DND-41 (cell line): ENCODE measurements around the gene CHN2.

Experiments used
- ATAC-seq: fragments of 200-7000 bp; cut with Tn5 transposase; 3 replicates; pipeline ENCODE4 v1.9.1; 2021; ENCODE audit warnings: low read depth; ENCODE audit not compliant: insufficient read depth
- DNase-seq: peaks from one replicate; pipeline ENCODE4 v3.0.0-alpha.2; 2020
- H2AFZ ChIP-seq: 2 replicates; pipeline ENCODE4 v1.6.0; 2012; ENCODE audit warnings: low read depth, low read length
- H3K27ac ChIP-seq: 2 replicates; pipeline ENCODE4 v1.5.1; 2012; ENCODE audit warnings: low read length, inconsistent platforms
- H3K27me3 ChIP-seq: fragments of 200-600 bp; sonication (generic); 2 replicates; pipeline ENCODE4 v1.6.0; 2012; ENCODE audit warnings: low read length, mild to moderate bottlenecking, inconsistent platforms; ENCODE audit not compliant: insufficient read depth, poor library complexity
- H3K36me3 ChIP-seq: 2 replicates; pipeline ENCODE4 v1.5.1; 2012; ENCODE audit warnings: low read length, inconsistent platforms; ENCODE audit not compliant: insufficient read depth
- H3K4me1 ChIP-seq: 2 replicates; pipeline ENCODE4 v1.5.1; 2012; ENCODE audit warnings: mild to moderate bottlenecking, low read length; ENCODE audit not compliant: insufficient read depth
- H3K4me2 ChIP-seq: 2 replicates; pipeline ENCODE4 v1.6.0; 2012; ENCODE audit warnings: mild to moderate bottlenecking, moderate library complexity, low read length, inconsistent platforms; ENCODE audit not compliant: insufficient read depth
- H3K4me3 ChIP-seq, 2 experiments: fragments of 200-600 bp in 1 of 2; shearing (Covaris generic) in 1 of 2; 2 replicates each; pipeline ENCODE4 v1.5.1; 2012 to 2016; ENCODE audit warnings: inconsistent platforms in 2 of 2, low read length in 2 of 2, mild to moderate bottlenecking in 2 of 2, low read depth in 1 of 2, moderate library complexity in 1 of 2
- H3K79me2 ChIP-seq: 2 replicates; pipeline ENCODE4 v1.6.0; 2012; ENCODE audit warnings: low read length, inconsistent platforms; ENCODE audit not compliant: insufficient read depth
- H3K9ac ChIP-seq: 2 replicates; pipeline ENCODE4 v1.6.0; 2012; ENCODE audit warnings: low read depth, mild to moderate bottlenecking, inconsistent platforms, low read length, moderate library complexity
- H3K9me3 ChIP-seq: 2 replicates; pipeline ENCODE4 v1.5.1; 2012; ENCODE audit warnings: low read length, moderate library complexity, mild to moderate bottlenecking, inconsistent platforms; ENCODE audit not compliant: insufficient read depth, severe bottlenecking
- H4K20me1 ChIP-seq: 2 replicates; pipeline ENCODE4 v1.6.0; 2012; ENCODE audit warnings: low read length; ENCODE audit not compliant: insufficient read depth
- CTCF ChIP-seq: IDR thresholded peaks from 2 replicates; pipeline ENCODE4 v1.5.1; 2012; ENCODE audit warnings: borderline replicate concordance, low read length, moderate library complexity, mild to moderate bottlenecking; ENCODE audit not compliant: poor library complexity, severe bottlenecking; ENCODE audit errors: extremely low read depth
- EZH2 ChIP-seq: IDR thresholded peaks from 3 replicates; pipeline ENCODE4 v1.6.1; 2012; ENCODE audit warnings: borderline replicate concordance, low read depth, mild to moderate bottlenecking, moderate library complexity, low read length, inconsistent platforms; ENCODE audit not compliant: severe bottlenecking

CHN2 gene

GRCh38 chr7:29429401-29429800, 234.8 kb downstream of the CHN2 start:
- no peak overlapping the region for H3K27ac ChIP-seq
- H3K4me1 ChIP-seq = no peaks in the 10 kb centered on the region
- H3K27me3 ChIP-seq = no peaks in the 10 kb centered on the region
- H4K20me1 ChIP-seq = no peaks in the 10 kb centered on the region
- H3K4me3 ChIP-seq = no peak overlapping the region
- no peak overlapping the region for H3K4me2 ChIP-seq
- no peak overlapping the region for H2AFZ ChIP-seq
- no peak overlapping the region for H3K9ac ChIP-seq
- no peaks in the 10 kb centered on the region for H3K36me3 ChIP-seq
- DNase-seq = no peak
- ATAC-seq = no peak
- TF ChIP-seq EZH2 = no peak
- no peak for TF ChIP-seq CTCF
- no peaks in the 10 kb centered on the region for H3K79me2 ChIP-seq
- H3K9me3 ChIP-seq = no peaks in the 10 kb centered on the region

DNA sequence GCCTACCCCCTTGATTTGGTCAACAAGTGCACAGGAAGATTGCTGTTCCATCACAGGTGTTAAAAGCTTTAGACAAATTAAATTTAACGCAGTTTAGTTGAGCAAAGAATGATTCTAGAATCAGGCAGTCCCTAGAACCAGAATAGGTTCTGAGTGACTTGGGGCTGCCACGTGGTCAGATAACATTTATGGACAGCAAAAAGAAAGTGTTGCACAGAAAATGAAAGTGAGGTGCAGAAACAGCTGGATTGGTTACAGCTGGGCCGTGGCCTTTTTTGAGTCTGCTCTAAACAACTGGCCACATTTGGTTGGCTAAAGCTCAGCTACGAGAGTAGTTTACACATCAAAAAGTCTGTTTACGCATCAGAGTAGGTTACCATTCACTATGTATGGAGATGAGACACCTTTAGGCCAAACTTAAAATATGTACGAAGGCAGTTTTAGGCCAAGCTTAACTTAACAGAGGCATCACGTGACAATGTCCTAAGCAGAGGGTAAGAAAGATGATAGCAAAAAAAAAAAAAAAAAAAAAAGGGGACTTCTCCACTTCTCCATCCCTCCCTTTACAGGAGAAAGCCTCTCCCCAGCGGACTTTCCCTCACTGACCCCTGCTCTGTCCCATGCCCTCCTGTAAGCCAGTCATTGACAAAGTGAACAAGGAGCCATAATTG, 235.8 kb downstream of the CHN2 start:
- no peak overlapping the region for H3K4me2 ChIP-seq
- no peak overlapping the region for H3K27ac ChIP-seq
- H3K79me2 ChIP-seq = no peaks in the 10 kb centered on the region
- H2AFZ ChIP-seq = no peak overlapping the region
- H3K9ac ChIP-seq = no peak overlapping the region
- H3K36me3 ChIP-seq = no peaks in the 10 kb centered on the region
- no peaks in the 10 kb centered on the region for H3K9me3 ChIP-seq
- TF ChIP-seq CTCF (no peak), EZH2 (no peak)
- ATAC-seq (no peak), DNase-seq (no peak)
- no peaks in the 10 kb centered on the region for H3K27me3 ChIP-seq
- no peaks in the 10 kb centered on the region for H3K4me1 ChIP-seq
- no peaks in the 10 kb centered on the region for H4K20me1 ChIP-seq
- H3K4me3 ChIP-seq = no peak overlapping the region

DNA sequence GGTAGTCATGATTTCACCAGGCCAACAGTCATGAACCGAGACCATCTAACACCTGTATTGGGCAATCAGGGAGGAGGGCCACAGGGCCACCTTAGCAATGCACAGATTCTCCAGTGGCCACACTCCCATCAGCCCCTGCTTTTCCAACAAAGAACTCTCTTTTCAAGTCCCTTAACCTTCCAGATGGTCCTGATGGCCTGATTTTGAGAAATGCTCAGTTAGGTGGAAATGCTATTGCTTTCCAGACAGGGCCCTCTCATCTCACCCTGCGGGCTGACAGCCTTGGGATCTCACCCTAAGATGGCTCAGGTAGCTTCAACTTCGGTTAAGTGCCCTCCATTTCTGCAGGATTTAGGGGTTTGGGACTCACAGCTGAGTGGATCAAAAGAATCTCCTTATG, 237.1 kb downstream of the CHN2 start:
- no peaks in the 10 kb centered on the region for H3K27me3 ChIP-seq
- no peaks in the 10 kb centered on the region for H3K4me1 ChIP-seq
- H3K27ac ChIP-seq = no peak overlapping the region
- H3K4me2 ChIP-seq = no peak overlapping the region
- ATAC-seq = no peak
- TF ChIP-seq CTCF (no peak), EZH2 (no peak)
- no peak overlapping the region for H3K9ac ChIP-seq
- H3K9me3 ChIP-seq = no peaks in the 10 kb centered on the region
- no peak for DNase-seq
- H3K4me3 ChIP-seq = no peak overlapping the region
- H2AFZ ChIP-seq = no peak overlapping the region
- no peaks in the 10 kb centered on the region for H3K79me2 ChIP-seq
- no peaks in the 10 kb centered on the region for H3K36me3 ChIP-seq
- no peaks in the 10 kb centered on the region for H4K20me1 ChIP-seq
